Psoas muscle (tissue), 8 donors: ENCODE data around the gene DOCK2. TPM values are rescaled to one million over a fixed set of nuclear protein-coding genes. Genes with fewer than 3 reads are reported as not detected.

Experiments used
- ATAC-seq, 4 donors: fragments of 200-7000 bp; cut with Tn5 transposase; one replicate each; pipeline ENCODE4 v1.9.1; 2020; ENCODE audit warnings: moderate library complexity in 3 of 4, mild to moderate bottlenecking in 2 of 4
- DNase-seq, 2 donors: peaks; one replicate each; pipeline ENCODE4 v3.0.0-alpha.2; 2020
- H3K27ac ChIP-seq: fragments of 200-600 bp; one replicate; pipeline ENCODE4 v1.8.0; 2022
- H3K27me3 ChIP-seq, 3 donors: fragments of 200-600 bp in 1 of 3; one replicate each; pipeline versions ENCODE4 v1.6.1 to v1.8.0; 2013 to 2022; ENCODE audit warnings: low read length in 2 of 3, mild to moderate bottlenecking in 2 of 3, moderate library complexity in 1 of 3; ENCODE audit not compliant: insufficient read depth in 3 of 3
- H3K36me3 ChIP-seq, 2 donors: fragments of 200-600 bp in 1 of 2; one replicate each; pipeline versions ENCODE4 v1.6.1 to v1.8.0; 2013 to 2022; ENCODE audit warnings: low read depth in 1 of 2, mild to moderate bottlenecking in 1 of 2, moderate library complexity in 1 of 2; ENCODE audit not compliant: insufficient read depth in 1 of 2
- H3K4me1 ChIP-seq: fragments of 200-600 bp; one replicate; pipeline ENCODE4 v1.8.0; 2022
- H3K4me3 ChIP-seq: fragments of 200-600 bp; one replicate; pipeline ENCODE4 v1.8.0; 2022; ENCODE audit warnings: mild to moderate bottlenecking
- H3K9me3 ChIP-seq: fragments of 200-600 bp; one replicate; pipeline ENCODE4 v1.8.0; 2022
- CTCF ChIP-seq: fragments of 200-600 bp; IDR thresholded peaks from one replicate; pipeline ENCODE4 v1.8.0; 2022; ENCODE audit warnings: antibody characterized with exemption
- WGBS, 3 donors: extraction: QIAGEN DNeasy Blood & Tissue Kit; methylation state at CpG; one replicate each; pipeline versions ENCODE4 v1.1.6 to v1.1.7; 2013; 5-methylcytosine and 5-hydroxymethylcytosine counted together
- intact Hi-C, 2 donors: fragments of 100-400 bp; cut with DNase I; formaldehyde crosslinking; loops; one replicate each; pipeline versions ENCODE4 v1.11.0 to v1.14.2; 2022
- polyA plus RNA-seq, 3 donors: library from polyadenylated mRNA; stranded (reverse); fragments of 200-250 nt; gene quantifications; one replicate each; pipeline ENCODE4 v1.2.3, GENCODE V29; 2013
- total RNA-seq, 4 donors: library from RNA; stranded (reverse); fragmentation: NEBNext Ultra II Directional in 2 of 4; extraction: Animal tissue kit (Norgen Biotek cat#: 25700) in 2 of 4; gene quantifications; one replicate each; pipeline versions ENCODE4 v1.2.1 to v1.2.4, GENCODE V29; 2021 to 2023
- donor health status: healthy with polysubstance abuse.
- donor health status: DM: no; HTN: no; CAD: no; lungs with moderate emphysema.
- donor health status: Bipolar disorder and iron deficiency.
- donor health status: healthy.
- donor health status: DM: yes; HTN: yes; CAD: no.
- donor health status: DM: no; HTN: no; CAD: no.
- donor health status: DM: no; HTN: no; CAD: no.
- donor health status: DM: yes; HTN: yes; CAD: no.

Gene DOCK2
- total and polyA plus RNA-seq, 7 donors: 0.37 to 4.4 (median 3.5) TPM

GRCh38 chr5:169991115-169991869 lies 354.2 kb downstream of the DOCK2 start:
- no peak for TF ChIP-seq CTCF
- no peaks in the 10 kb centered on the region for H3K9me3 ChIP-seq
- H3K4me1 ChIP-seq: no peaks in the 10 kb centered on the region
- ATAC-seq (no peak), DNase-seq (no peak)
- no peaks in the 10 kb centered on the region for H3K36me3 ChIP-seq
- no peak overlapping the region for H3K4me3 ChIP-seq
- no peak overlapping the region for H3K27ac ChIP-seq
- 57 to 77% (median 72%) methylated on average over 8 of the region's 8 CpGs for WGBS, 3 donors
- H3K27me3 ChIP-seq: no peaks in the 10 kb centered on the region
- intact Hi-C loops: no loop called here

DNA sequence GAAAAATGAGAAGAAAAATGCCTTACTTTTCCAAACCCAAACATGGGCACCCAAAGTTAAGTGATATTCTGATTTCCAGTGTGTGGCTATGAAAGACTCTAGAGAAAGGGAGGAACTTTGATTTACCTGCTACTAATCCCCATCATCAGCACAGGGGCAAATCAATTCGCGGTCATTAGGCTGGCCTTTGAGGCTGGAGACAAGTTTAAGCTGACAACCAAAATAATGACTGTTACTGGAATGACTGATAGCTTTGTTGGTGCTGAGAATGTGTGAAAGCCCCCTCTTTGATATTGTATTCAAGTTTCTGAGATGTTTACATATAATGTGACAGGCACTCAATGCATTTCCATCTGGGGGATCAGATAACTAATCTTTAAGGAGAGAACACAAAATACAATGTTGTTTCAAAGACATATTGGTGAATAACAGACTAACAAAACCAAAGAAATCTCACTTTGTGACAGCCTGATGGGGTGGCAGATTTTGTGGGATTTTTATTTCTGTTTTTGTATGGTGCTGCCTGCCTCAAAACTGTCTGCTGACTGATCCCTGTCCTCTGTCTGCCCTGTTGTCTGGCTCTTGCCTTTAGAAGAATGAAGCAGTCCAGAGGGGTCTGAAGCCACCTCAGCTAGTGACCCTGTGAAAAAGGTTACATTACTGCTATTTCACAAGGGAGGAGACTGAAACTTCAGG lies 355.9 kb downstream of the DOCK2 start:
- DNase-seq: no peak
- intact Hi-C loops: no loop called here
- Histone ChIP-seq H3K36me3 (no peaks in the 10 kb centered on the region), H3K4me3 (no peak overlapping the region), H3K4me1 (no peaks in the 10 kb centered on the region), H3K9me3 (no peaks in the 10 kb centered on the region), H3K27ac (no peak overlapping the region), H3K27me3 (no peaks in the 10 kb centered on the region)
- no peak for TF ChIP-seq CTCF
- no peak for ATAC-seq
- 41 to 52% (median 42%) methylated on average over 2 of the region's 2 CpGs for WGBS, 3 donors

- WGBS, 3 donors: 14 to 27% (median 19%) methylated on average over 2 of the region's 2 CpGs
- Histone ChIP-seq H3K4me1 (no peaks in the 10 kb centered on the region), H3K36me3 (no peaks in the 10 kb centered on the region), H3K27me3 (no peaks in the 10 kb centered on the region), H3K4me3 (no peak overlapping the region), H3K27ac (no peak overlapping the region), H3K9me3 (no peaks in the 10 kb centered on the region)
- ATAC-seq (no peak), DNase-seq (no peak)
- TF ChIP-seq CTCF: no peak
- intact Hi-C loops: no loop called here
Observed at GRCh38 chr5:169993485-169993790, 356.4 kb downstream of the DOCK2 start.

DNA sequence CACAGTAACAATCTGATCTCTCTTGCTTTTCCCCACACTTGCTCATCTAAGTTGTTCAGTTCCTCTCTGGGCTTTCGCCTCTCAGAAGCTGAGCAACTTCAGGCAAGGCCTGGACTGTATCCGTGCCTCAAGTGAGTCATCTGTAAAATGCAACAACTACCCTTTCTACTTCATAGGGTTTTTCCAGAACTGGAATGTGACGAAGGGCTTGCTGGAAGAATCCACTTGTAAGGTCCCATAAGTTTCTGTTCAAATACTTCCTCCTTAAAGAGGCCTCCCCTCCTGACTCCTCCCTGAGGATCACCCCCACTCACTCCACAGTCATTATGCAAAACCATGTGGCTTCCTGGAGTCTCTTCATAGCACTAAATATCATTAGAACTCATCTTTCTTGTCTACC lies 360.7 kb downstream of the DOCK2 start:
- no peak for TF ChIP-seq CTCF
- ATAC-seq (no peak), DNase-seq (no peak)
- intact Hi-C loops: no loop called here
- Histone ChIP-seq H3K27ac (no peak overlapping the region), H3K9me3 (no peaks in the 10 kb centered on the region), H3K27me3 (no peaks in the 10 kb centered on the region), H3K4me1 (no peaks in the 10 kb centered on the region), H3K36me3 (no peaks in the 10 kb centered on the region), H3K4me3 (no peak overlapping the region)
- WGBS, 3 donors: 83 to 95% (median 92%) methylated on average over 3 of the region's 3 CpGs
